ENCODE results near the gene PITPNM1.

The PITPNM1 gene

GRCh38 chr11:67506426-67507051 is 1.4 kb upstream of the PITPNM1 start:
- peak overlapping the region; percentile 88 for H3K27ac ChIP-seq
- TF ChIP-seq, protein P1, sequence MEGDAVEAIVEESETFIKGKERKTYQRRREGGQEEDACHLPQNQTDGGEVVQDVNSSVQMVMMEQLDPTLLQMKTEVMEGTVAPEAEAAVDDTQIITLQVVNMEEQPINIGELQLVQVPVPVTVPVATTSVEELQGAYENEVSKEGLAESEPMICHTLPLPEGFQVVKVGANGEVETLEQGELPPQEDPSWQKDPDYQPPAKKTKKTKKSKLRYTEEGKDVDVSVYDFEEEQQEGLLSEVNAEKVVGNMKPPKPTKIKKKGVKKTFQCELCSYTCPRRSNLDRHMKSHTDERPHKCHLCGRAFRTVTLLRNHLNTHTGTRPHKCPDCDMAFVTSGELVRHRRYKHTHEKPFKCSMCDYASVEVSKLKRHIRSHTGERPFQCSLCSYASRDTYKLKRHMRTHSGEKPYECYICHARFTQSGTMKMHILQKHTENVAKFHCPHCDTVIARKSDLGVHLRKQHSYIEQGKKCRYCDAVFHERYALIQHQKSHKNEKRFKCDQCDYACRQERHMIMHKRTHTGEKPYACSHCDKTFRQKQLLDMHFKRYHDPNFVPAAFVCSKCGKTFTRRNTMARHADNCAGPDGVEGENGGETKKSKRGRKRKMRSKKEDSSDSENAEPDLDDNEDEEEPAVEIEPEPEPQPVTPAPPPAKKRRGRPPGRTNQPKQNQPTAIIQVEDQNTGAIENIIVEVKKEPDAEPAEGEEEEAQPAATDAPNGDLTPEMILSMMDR (conservative IDR thresholded peaks at IDR 0.05): peak; percentile 65
- no peak for TF ChIP-seq ZFX (IDR thresholded peaks at IDR 0.05)

GRCh38 chr11:67505605-67506396 is 638 bp upstream of the PITPNM1 start:
- TF ChIP-seq ZFX (IDR thresholded peaks at IDR 0.05): no peak
- TF ChIP-seq, protein P1 (conservative IDR thresholded peaks at IDR 0.05): peak; percentile 99
- peak overlapping the region; percentile 88 for H3K27ac ChIP-seq

- no peak for TF ChIP-seq ZFX (IDR thresholded peaks at IDR 0.05)
- TF ChIP-seq, protein P1 (conservative IDR thresholded peaks at IDR 0.05): no peak
- peak overlapping the region; percentile 88 for H3K27ac ChIP-seq
Measured at GRCh38 chr11:67504005-67504949, 886 bp downstream of the PITPNM1 start.

GRCh38 chr11:67503119-67504004 is 1.8 kb downstream of the PITPNM1 start:
- TF ChIP-seq, protein P1 (conservative IDR thresholded peaks at IDR 0.05): no peak
- no peak for TF ChIP-seq ZFX (IDR thresholded peaks at IDR 0.05)
- no peak overlapping the region for H3K27ac ChIP-seq

GRCh38 chr11:67502328-67502979 is 2.7 kb downstream of the PITPNM1 start:
- TF ChIP-seq, protein P1 (conservative IDR thresholded peaks at IDR 0.05): no peak
- no peak for TF ChIP-seq ZFX (IDR thresholded peaks at IDR 0.05)
- no peak overlapping the region for H3K27ac ChIP-seq

- TF ChIP-seq, protein P1 (conservative IDR thresholded peaks at IDR 0.05): no peak
- no peak for TF ChIP-seq ZFX (IDR thresholded peaks at IDR 0.05)
- H3K27ac ChIP-seq: no peak overlapping the region
Measured at GRCh38 chr11:67501854-67502253, 3.3 kb downstream of the PITPNM1 start.
